Left lung (tissue), 10 donors: Measurements from ENCODE around the gene SSRP1. TPM values are rescaled to one million over a fixed set of nuclear protein-coding genes. Genes with fewer than 3 reads are reported as not detected.
A peak's percentile ranks its signal among the peaks of the same experiment; 100 is the strongest.

Experiments used
- ATAC-seq: fragments of 200-7000 bp; cut with Tn5 transposase; one replicate; pipeline ENCODE4 v1.9.1; 2020; ENCODE audit warnings: moderate library complexity
- DNase-seq, 4 donors: peaks; one replicate each; pipeline ENCODE4 v3.0.0-alpha.2; 2013 to 2020
- H3K27ac ChIP-seq, 2 donors: fragments of 200-600 bp; sonication (generic) in 1 of 2; one replicate each; pipeline versions ENCODE4 v1.5.0 to v1.8.0; 2020 to 2021
- H3K27me3 ChIP-seq, 2 donors: fragments of 200-600 bp; sonication (generic) in 1 of 2; one replicate each; pipeline versions ENCODE4 v1.5.0 to v1.8.0; 2020 to 2021
- H3K36me3 ChIP-seq, 2 donors: fragments of 200-600 bp; sonication (generic) in 1 of 2; one replicate each; pipeline versions ENCODE4 v1.5.0 to v1.8.0; 2020 to 2021
- H3K4me1 ChIP-seq, 2 donors: fragments of 200-600 bp; one replicate each; pipeline ENCODE4 v1.8.0; 2021
- H3K4me3 ChIP-seq, 2 donors: fragments of 200-600 bp; sonication (generic) in 1 of 2; one replicate each; pipeline versions ENCODE4 v1.5.0 to v1.8.0; 2020 to 2021; ENCODE audit warnings: mild to moderate bottlenecking in 1 of 2
- H3K9me3 ChIP-seq, 2 donors: fragments of 200-600 bp; sonication (generic) in 1 of 2; one replicate each; pipeline versions ENCODE4 v1.5.0 to v1.8.0; 2020 to 2021
- CTCF ChIP-seq, 2 donors: fragments of 200-600 bp; sonication (generic) in 1 of 2; IDR thresholded peaks; one replicate each; pipeline versions ENCODE4 v1.5.0 to v1.8.0; 2021; ENCODE audit warnings: antibody characterized with exemption in 2 of 2
- intact Hi-C, 2 donors: fragments of 100-400 bp; cut with DNase I; formaldehyde crosslinking; loops; one replicate each; pipeline versions ENCODE4 v1.11.2 to v1.14.2; 2022
- polyA plus RNA-seq, 6 donors: library from polyadenylated mRNA; unstranded; fragments of 120-200 nt; gene quantifications; one replicate each; pipeline ENCODE4 v1.2.1, GENCODE V29; 2013; ENCODE audit not compliant: insufficient read length in 6 of 6
- total RNA-seq, 2 donors: library from RNA; stranded (reverse); fragmentation: NEBNext Ultra II Directional; extraction: Animal tissue kit (Norgen Biotek cat#: 25700); gene quantifications; one replicate each; pipeline ENCODE4 v1.2.1, GENCODE V29; 2021
- donor health status: DM: no; HTN: yes; CAD: no.
- donor health status: DM: no; HTN: no; CAD: no.

Gene SSRP1
- total and polyA plus RNA-seq, 8 donors, result 57.3 to 208 (median 179) TPM

GRCh38 chr11:57307666-57308270 lies 27.9 kb downstream of the SSRP1 start:
- TF ChIP-seq CTCF (IDR thresholded peaks at IDR 0.05), result no peak
- H3K36me3 ChIP-seq, result peaks cover 0 to 38% of the 10 kb centered on the region in 2 donors
- no peak for ATAC-seq
- H3K4me3 ChIP-seq, result no peak overlapping the region
- no peak for DNase-seq
- peaks cover 34 to 84% of the 10 kb centered on the region in 2 donors for H3K4me1 ChIP-seq
- H3K27ac ChIP-seq, result no peak overlapping the region
- H3K27me3 ChIP-seq, result peaks cover 0 to 5% of the 10 kb centered on the region in 2 donors
- no peaks in the 10 kb centered on the region for H3K9me3 ChIP-seq
- intact Hi-C loops, result no loop called here

- intact Hi-C loops, result no loop called here
- TF ChIP-seq CTCF (IDR thresholded peaks at IDR 0.05), result no peak
- H3K27ac ChIP-seq, result no peak overlapping the region
- DNase-seq (peak in 1 of 4 donors; percentile 45), ATAC-seq (no peak)
- H3K4me3 ChIP-seq, result no peak overlapping the region
- peaks cover 0 to 38% of the 10 kb centered on the region in 2 donors for H3K36me3 ChIP-seq
- H3K27me3 ChIP-seq, result peaks cover 0 to 5% of the 10 kb centered on the region in 2 donors
- peaks cover 29 to 77% of the 10 kb centered on the region in 2 donors for H3K4me1 ChIP-seq
- H3K9me3 ChIP-seq, result no peaks in the 10 kb centered on the region
Observed at GRCh38 chr11:57306940-57307565, 28.6 kb downstream of the SSRP1 start.

- peaks cover 24 to 69% of the 10 kb centered on the region in 2 donors for H3K4me1 ChIP-seq
- no peak overlapping the region for H3K27ac ChIP-seq
- intact Hi-C loops, result no loop called here
- H3K27me3 ChIP-seq, result peaks cover 0 to 4% of the 10 kb centered on the region in 2 donors
- no peaks in the 10 kb centered on the region for H3K9me3 ChIP-seq
- ATAC-seq, result no peak
- H3K4me3 ChIP-seq, result no peak overlapping the region
- no peak for TF ChIP-seq CTCF (IDR thresholded peaks at IDR 0.05)
- peak in 1 of 4 donors; percentile 49 for DNase-seq
- peaks cover 0 to 46% of the 10 kb centered on the region in 2 donors for H3K36me3 ChIP-seq
Observed at GRCh38 chr11:57306161-57306876, 29.4 kb downstream of the SSRP1 start.

DNA sequence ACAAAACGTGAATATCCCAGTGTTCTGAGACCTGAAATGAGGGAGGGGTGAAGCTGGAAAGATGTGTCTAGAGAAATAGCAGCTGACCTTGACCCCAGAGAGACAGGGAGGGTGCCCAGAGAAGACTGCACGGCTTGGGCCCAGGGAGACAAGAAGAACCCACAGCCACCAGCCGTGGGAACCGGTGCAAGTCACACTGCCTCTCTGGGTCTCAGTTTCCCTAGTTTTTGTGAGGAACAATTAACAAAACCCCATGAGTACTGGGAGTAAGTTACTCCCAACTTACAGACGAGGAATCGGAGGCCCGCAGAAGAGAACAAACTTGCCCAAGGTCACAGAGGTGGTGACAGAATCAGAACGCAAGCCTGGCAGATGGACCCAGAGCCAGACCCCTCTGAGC lies 30.2 kb downstream of the SSRP1 start:
- Histone ChIP-seq H3K9me3 (no peaks in the 10 kb centered on the region), H3K27ac (no peak overlapping the region), H3K4me1 (peaks cover 18 to 62% of the 10 kb centered on the region in 2 donors), H3K27me3 (no peaks in the 10 kb centered on the region), H3K36me3 (peaks cover 0 to 54% of the 10 kb centered on the region in 2 donors), H3K4me3 (no peak overlapping the region)
- TF ChIP-seq CTCF (IDR thresholded peaks at IDR 0.05), result no peak
- DNase-seq (no peak), ATAC-seq (no peak)
- intact Hi-C loops, result no loop called here

GRCh38 chr11:57303990-57304579 lies 31.6 kb downstream of the SSRP1 start:
- intact Hi-C loops, result no loop called here
- H3K4me3 ChIP-seq, result no peak overlapping the region
- peak; percentile 39 for ATAC-seq
- peak in 2 of 4 donors; percentile 34 to 83 for DNase-seq
- peaks cover 0 to 58% of the 10 kb centered on the region in 2 donors for H3K36me3 ChIP-seq
- no peak for TF ChIP-seq CTCF (IDR thresholded peaks at IDR 0.05)
- H3K27ac ChIP-seq, result no peak overlapping the region
- peaks cover 12 to 47% of the 10 kb centered on the region in 2 donors for H3K4me1 ChIP-seq
- peaks cover 0 to 9% of the 10 kb centered on the region in 2 donors for H3K9me3 ChIP-seq
- H3K27me3 ChIP-seq, result no peaks in the 10 kb centered on the region
